ENCODE results near the gene COL28A1. TPM values are rescaled to one million over a fixed set of nuclear protein-coding genes. Genes with fewer than 3 reads are reported as not detected.

Gene COL28A1
- total RNA-seq, 1 donor from 2014 or later, result 3.3 TPM

DNA sequence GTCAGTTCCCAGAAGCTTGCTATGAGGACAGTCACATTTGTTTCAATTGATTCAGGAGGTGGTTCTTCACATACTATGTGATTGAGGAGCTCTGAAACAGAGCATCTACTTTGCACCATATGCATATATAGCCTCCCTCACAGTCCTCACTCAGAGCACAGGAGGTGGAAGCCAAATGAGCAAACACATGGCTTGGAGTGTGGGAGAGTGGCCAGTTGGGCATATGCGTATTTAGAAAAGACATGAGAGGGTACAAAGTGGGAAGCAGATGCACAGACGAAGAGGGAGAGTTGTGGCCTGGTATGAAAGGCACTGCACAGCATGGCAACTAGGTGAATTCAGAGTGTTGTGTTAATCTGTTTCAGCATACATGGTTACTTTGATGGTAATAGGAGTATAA lies 165.6 kb downstream of the COL28A1 start:
- Mint-ChIP-seq H3K4me3 (no peak overlapping the region), H3K27ac (no peak overlapping the region), H3K9me3 (no peaks in the 10 kb centered on the region), H3K4me1 (ENCODE audit: unreplicated experiment) (no peaks in the 10 kb centered on the region), H3K27me3 (no peaks in the 10 kb centered on the region), H3K36me3 (no peaks in the 10 kb centered on the region)
- TF ChIP-seq, protein P1, sequence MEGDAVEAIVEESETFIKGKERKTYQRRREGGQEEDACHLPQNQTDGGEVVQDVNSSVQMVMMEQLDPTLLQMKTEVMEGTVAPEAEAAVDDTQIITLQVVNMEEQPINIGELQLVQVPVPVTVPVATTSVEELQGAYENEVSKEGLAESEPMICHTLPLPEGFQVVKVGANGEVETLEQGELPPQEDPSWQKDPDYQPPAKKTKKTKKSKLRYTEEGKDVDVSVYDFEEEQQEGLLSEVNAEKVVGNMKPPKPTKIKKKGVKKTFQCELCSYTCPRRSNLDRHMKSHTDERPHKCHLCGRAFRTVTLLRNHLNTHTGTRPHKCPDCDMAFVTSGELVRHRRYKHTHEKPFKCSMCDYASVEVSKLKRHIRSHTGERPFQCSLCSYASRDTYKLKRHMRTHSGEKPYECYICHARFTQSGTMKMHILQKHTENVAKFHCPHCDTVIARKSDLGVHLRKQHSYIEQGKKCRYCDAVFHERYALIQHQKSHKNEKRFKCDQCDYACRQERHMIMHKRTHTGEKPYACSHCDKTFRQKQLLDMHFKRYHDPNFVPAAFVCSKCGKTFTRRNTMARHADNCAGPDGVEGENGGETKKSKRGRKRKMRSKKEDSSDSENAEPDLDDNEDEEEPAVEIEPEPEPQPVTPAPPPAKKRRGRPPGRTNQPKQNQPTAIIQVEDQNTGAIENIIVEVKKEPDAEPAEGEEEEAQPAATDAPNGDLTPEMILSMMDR (conservative IDR thresholded peaks at IDR 0.05), result no peak
- no peak for DNase-seq (ENCODE audit: extremely low spot score, unreplicated experiment)

DNA sequence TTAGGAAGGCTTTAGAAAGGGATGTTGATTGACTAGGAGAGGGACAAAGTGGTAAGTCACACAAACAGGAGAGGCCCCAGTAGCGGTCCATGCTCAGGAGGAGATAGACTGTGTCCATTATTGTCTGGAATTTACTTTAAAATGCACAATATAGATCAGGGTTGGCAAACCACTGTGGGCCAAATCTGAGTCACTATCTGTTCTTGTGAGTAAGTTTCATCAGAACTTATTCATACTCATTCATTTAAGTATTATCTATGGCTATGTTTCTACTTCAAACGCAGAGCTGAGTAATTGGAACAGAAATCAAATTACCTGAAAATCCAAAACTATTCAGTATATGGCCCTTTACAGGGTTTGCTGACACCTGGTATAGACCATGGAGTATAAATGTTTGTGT lies 166.5 kb downstream of the COL28A1 start:
- DNase-seq (ENCODE audit: extremely low spot score, unreplicated experiment), result no peak
- Mint-ChIP-seq H3K4me3 (no peak overlapping the region), H3K27ac (no peak overlapping the region), H3K36me3 (no peaks in the 10 kb centered on the region), H3K9me3 (peaks cover 4% of the 10 kb centered on the region), H3K27me3 (no peaks in the 10 kb centered on the region), H3K4me1 (ENCODE audit: unreplicated experiment) (no peaks in the 10 kb centered on the region)
- TF ChIP-seq, protein P1 (conservative IDR thresholded peaks at IDR 0.05), result no peak

DNA sequence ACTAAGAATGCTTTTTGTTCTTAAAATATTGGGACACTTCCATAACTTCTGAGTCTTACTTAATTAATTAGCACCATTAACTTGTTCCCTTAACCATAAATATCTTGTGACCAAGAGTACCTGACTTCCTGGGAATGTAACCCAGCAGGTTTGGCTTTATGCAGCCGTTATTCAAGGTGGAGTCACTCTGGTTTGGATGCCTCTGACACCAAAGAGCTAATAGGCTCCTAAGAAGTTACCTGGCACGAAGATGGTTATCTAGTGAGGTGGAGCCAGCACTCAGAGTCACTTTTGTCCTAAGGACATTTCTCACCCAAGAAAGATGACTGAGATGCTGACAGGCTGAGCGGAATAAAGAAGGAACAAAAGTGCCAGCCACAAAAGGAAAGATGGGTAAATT lies 181.0 kb downstream of the COL28A1 start:
- no peaks in the 10 kb centered on the region for H3K36me3 Mint-ChIP-seq
- peak overlapping the region; percentile 70 for H3K27ac Mint-ChIP-seq
- no peak for DNase-seq (ENCODE audit: extremely low spot score, unreplicated experiment)
- no peaks in the 10 kb centered on the region for H3K27me3 Mint-ChIP-seq
- peaks cover 15% of the 10 kb centered on the region for H3K4me1 Mint-ChIP-seq (ENCODE audit: unreplicated experiment)
- no peaks in the 10 kb centered on the region for H3K9me3 Mint-ChIP-seq
- TF ChIP-seq, protein P1 (conservative IDR thresholded peaks at IDR 0.05), result no peak
- peak overlapping the region; percentile 1 for H3K4me3 Mint-ChIP-seq

DNA sequence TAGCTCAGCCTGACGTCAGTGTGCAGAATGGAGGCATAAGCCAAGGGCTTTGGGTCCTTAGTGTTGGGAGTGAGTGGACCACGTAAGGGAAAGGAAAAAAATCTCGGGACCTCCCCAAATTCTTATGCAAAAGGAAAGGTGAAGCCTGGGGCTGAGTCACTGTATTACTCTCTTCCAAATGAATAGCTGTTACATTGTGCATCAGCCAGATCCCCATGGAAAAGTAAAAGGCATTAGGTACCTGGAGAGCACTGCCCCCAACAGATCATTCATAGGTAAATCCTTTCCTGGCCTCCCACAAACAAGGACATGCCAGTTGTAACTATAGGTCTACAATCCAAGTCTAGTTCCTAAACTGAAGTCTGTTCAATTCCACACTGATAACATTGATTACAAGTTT lies 182.8 kb downstream of the COL28A1 start:
- DNase-seq (ENCODE audit: extremely low spot score, unreplicated experiment), result no peak
- no peaks in the 10 kb centered on the region for H3K27me3 Mint-ChIP-seq
- peaks cover 15% of the 10 kb centered on the region for H3K4me1 Mint-ChIP-seq (ENCODE audit: unreplicated experiment)
- H3K36me3 Mint-ChIP-seq, result no peaks in the 10 kb centered on the region
- TF ChIP-seq, protein P1 (conservative IDR thresholded peaks at IDR 0.05), result no peak
- no peak overlapping the region for H3K4me3 Mint-ChIP-seq
- H3K9me3 Mint-ChIP-seq, result no peaks in the 10 kb centered on the region
- no peak overlapping the region for H3K27ac Mint-ChIP-seq

DNA sequence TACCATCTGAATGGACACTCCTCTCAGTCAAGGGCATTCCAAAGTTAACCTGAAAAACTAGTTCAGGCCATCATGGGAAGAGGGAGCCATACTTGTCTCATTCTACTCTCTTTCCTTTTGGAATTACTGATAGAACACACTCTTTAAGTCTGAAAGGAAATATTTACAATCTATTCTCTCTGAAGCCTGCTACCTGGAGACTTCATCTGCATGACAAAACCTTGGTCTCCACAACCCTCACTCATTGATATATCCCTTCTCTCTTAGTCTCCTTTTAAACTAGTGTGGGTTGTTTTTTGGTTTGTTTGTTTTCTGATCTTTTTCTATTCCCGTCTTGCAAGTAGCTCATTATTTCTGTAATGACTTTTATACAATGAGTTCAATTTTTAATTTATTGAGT lies 183.8 kb downstream of the COL28A1 start:
- TF ChIP-seq, protein P1 (conservative IDR thresholded peaks at IDR 0.05), result no peak
- Mint-ChIP-seq H3K4me1 (ENCODE audit: unreplicated experiment) (peaks cover 15% of the 10 kb centered on the region), H3K9me3 (no peaks in the 10 kb centered on the region), H3K36me3 (no peaks in the 10 kb centered on the region), H3K4me3 (no peak overlapping the region), H3K27ac (no peak overlapping the region), H3K27me3 (no peaks in the 10 kb centered on the region)
- no peak for DNase-seq (ENCODE audit: extremely low spot score, unreplicated experiment)

DNA sequence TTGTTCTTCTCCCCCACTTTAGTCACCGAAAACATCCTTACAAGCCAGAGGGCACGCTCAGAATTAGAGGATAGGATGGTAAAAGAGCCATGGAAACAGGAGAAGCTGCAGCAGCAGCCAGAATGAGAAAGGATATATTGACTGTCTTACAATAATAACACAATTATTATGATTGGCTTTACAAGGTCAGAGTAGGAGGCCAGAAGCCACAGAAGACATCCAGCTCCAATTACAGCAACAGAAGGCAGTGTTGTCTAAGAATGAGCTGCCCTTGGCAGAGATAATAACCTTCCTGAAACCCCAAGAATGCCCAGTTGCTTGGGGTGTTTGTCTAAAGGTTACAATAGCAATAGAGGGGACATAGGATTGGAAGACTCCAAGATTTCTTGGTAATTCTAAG lies 184.5 kb downstream of the COL28A1 start:
- no peaks in the 10 kb centered on the region for H3K27me3 Mint-ChIP-seq
- H3K27ac Mint-ChIP-seq, result peak overlapping the region; percentile 37
- TF ChIP-seq, protein P1 (conservative IDR thresholded peaks at IDR 0.05), result no peak
- no peaks in the 10 kb centered on the region for H3K9me3 Mint-ChIP-seq
- no peak overlapping the region for H3K4me3 Mint-ChIP-seq
- no peaks in the 10 kb centered on the region for H3K36me3 Mint-ChIP-seq
- H3K4me1 Mint-ChIP-seq (ENCODE audit: unreplicated experiment), result peaks cover 15% of the 10 kb centered on the region
- no peak for DNase-seq (ENCODE audit: extremely low spot score, unreplicated experiment)

Data from type B pancreatic cell (in vitro differentiated cells).